ENCODE measurements around the gene AATK.

Gene AATK

GRCh38 chr17:81166033-81166492 is at the start of gene AATK:
Gene AATK, minus strand, starts transcription at chr17:81166221. Its CDS starts 229 bp downstream, at chr17:81165992.
- DNase-seq = no peak

DNA sequence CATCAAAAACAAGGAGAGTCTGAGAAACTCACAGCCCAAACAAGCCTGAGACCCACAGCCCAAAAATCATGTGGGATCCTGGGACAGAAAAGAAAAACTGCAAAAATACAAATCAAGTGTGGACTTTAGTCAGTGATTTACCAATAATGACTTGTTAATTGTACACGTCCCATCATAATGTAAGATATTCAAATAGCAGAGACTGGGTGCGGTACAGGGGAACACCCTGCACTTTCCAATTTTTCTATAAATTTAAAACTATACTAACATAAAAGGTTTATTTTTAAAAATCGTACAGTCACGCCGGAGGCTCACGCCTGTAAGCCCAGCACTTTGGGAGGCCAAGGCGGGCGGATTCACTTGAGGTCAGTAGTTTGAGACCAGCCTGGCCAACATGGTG is 48.0 kb upstream of the AATK start:
- DNase-seq = no peak

DNA sequence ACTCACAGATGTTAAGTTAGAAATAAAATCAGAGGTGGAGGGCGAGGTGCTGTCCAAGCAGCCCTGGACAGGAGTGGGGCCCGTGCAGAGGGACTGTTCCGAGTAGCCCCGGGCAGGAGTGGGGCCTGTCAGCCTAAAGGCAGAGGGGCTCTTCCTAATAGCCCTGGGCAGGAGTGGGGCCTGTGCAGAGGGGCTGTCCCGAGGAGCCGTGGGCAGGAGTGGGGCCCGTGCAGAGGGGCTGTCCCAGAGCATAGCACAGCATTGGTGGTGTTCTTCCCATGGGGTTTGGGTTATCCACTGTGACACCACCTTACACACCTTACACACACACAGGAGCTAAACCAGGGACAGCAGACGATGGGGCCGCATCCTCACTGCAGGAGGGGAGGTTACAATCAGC is 46.3 kb upstream of the AATK start:
- no peak for DNase-seq

DNA sequence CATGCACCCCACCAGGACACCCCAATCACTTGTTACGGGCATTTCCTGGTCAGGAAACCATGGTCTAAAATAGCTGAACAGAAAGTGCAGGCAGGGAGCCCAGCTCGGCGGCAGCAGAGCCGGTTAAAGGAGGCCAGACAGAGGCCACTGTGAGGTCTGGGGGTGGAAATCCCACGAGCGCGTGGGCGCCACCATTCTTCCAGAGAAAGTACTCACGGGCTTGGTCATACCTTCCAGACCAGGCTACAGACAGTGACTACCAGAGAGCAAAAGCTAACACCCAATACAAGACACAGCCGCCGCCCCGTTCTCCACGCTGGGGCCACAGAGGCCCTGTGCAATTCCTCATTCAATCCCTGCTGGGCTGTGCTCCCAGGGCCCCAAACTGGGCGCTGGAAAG is 44.8 kb upstream of the AATK start:
- DNase-seq = no peak

DNA sequence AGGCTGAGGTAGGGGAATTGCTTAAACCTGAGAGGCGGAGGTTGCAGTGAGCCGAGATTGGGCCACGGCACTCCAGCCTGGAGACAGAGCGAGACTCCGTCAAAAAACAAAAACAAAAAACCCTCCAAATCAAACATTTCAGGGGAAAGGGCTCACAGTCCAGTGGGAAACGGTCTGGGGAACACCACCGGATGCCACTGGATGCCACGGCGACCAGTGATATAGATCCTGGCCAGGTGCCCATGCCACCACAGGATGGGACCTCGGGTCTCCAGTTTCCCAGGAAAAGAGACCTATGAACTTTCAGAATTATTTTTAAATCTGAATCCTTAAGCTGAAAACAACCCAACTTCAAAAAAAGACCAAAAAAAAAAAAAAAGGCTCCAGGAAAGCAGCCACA is 44.4 kb upstream of the AATK start:
- DNase-seq = no peak

- no peak for DNase-seq
These were observed 43.1 kb upstream of the AATK start for GRCh38 chr17:81209141-81209540.

- no peak for DNase-seq
These were observed 42.6 kb upstream of the AATK start for GRCh38 chr17:81208651-81209050.

DNA sequence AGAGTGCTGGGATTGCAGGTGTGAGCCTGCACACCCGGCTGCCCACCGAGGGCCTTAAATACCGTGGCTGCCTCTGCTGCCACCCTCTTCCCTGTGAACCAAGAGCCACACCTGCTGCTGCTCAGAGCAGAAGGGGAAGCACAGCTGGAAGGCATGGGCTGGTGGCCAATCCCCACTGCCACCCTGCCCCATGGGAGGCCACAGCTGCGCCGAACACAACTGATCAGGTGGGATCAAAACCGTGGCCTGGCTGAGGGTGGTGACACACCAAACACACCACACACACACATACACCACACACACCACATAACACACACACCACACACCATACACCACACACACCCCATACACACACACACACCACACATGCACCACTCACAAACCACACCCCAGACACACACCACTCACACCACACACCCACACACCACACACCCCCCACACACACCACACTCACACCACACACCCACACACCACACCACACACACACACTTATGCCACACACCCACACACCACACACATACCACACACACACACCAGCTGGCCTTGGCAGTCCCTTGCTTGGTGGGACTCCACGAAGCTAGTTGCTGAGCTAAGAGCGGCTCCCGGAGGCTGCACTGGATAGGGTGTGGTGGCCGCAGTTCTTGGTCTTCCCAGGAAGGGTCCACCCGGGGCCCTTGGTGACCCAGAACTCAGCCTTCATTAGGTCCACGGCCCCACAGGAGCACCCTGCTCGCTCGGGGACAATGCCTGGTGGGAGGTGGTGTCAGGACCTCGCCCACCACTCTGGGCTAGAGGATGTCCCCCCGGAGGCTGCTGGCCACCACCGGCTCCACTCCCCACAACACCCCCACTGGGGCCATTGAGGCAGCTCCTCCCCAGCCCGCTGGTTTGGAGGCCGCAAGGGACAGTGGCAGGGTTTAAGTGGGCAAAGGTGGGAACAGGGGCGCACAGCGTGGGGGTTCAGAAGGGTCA is 41.9 kb upstream of the AATK start:
- no peak for DNase-seq

DNA sequence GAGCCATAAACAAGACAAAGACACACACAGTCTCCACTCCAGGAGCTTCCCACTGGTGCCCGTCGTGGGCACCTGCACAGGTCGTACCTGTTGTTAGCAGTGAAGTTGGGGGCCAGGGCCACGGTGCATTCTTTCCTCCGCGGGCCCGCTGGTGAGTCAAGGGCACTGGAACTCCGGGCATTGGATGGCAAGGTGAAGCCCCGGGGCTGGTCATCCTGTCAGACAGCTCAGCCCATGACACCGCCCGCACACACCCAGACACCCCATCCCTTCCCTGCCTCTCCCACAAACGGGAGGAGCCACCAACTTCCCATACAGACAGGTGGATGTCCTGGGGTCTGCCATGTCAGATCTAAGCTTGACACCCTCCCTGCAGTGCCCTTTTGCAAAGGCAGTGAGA is 40.6 kb upstream of the AATK start:
- no peak for DNase-seq

DNA sequence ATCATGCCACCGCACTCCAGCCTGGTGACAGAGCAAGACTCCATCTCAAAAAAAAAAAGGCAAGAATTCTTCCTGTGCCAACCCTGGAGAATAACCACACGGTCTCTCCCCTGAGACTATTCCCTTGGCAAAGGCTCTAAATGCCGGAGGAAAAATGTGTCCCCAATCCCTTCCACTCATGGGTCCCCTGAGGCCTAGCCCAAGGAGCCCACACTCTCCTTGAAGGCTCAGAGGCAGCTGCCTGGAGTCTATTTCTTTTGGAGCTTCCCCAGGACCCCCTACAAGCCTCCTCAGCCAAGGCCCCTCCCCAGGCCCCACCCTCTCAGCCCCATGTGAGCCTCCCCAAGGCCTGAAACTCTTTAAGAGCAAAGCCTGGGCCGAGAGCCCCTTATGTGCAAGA is 40.1 kb upstream of the AATK start:
- DNase-seq = no peak

DNA sequence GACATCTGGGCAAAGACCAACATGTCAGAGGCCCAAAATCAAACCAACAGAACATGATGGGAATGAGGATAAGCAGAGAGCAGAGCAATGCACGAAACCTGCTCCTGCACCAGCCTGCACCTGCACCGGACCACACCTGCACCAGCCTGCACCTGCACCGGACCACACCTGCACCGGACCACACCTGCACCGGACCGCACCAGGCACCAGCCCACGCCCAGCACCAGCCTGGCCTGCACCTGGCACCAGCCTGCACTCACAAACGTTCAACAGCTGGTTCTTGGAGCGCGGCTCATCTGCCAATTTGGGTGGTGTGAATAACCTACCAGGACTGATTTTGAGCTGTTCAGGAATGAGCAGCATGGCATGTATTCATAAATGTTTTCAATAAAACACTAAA is 38.6 kb upstream of the AATK start:
- no peak for DNase-seq

DNA sequence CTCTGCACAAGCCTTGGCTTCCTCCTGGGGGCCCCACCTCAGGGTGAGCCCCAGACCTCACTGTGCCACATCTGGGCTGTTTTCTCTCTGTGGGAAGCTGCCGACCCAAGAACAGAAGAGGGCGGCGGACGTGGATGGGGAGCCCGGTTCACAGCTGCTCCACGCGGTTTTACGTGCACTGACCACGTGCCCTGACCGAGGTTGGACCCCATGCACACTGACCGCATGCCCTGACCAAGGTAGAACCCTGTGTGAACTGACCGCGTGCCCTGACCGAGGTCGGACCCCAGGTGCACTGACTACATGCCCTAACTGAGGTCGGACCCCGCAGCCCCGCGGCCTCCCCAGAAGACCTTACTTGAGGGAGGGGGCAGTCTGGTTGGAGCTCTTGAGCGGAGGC is 37.1 kb upstream of the AATK start:
- DNase-seq = no peak

DNA sequence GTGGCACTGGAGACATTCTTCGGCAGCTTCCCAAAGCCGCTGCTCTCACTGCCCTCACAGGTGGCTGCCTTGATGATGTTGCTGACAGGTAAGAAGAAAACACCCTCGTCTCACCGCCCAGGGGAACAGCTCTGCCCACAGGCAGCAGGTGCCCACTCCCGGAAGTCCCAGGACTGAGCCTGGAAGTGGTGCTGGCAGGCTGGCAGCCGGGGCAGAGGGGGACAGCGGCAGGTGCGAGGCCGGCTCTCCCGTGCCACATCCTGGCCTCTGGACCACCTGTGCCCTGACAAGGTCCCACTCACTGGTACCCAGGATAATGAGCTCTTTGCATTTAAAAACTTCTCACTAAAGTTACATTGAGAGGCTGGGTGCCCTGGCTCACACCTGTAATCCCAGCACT is 36.3 kb upstream of the AATK start:
- DNase-seq = no peak

GRCh38 chr17:81200695-81201580 is 34.9 kb upstream of the AATK start:
- no peak for DNase-seq

DNA sequence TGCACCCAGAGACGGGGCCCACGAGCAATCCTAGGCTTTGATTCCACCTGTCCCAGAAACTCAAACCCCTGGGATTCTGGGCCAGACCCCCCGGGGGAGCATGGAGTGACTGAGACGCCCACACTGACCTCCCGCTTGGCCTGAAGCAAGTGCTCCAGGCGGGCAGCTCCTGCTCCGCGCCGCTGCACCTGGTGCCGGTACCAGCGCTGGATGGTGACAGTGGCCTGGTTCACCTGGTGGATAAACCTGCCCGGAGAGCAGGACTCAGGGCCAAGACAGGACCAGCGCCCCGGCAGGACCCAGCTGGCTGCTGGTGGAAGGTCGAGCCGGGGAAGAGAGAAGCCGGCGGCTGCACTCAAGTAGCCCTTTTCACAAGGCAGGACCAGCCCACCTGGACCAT is 34.2 kb upstream of the AATK start:
- no peak for DNase-seq

DNA sequence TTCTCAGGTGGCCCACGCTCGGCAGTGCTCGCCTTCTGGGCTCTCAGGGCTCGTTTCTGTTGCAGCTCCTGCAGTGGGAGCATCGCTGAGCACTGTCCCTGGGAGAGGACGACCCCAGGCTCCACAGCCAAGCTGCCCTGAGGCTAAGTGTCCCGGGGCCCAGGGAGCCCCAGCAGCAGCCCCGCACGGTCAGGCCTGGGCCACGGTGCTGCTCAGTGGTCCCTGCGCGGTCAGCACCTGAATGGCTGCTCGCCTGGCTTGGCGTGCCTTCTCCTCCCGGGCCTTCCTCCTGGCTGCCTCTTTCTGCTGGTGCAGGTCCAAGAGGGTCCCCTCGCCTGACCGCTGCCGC is 33.4 kb upstream of the AATK start:
- no peak for DNase-seq

- DNase-seq = no peak
These were observed 32.9 kb upstream of the AATK start for GRCh38 chr17:81198826-81199481.

DNA sequence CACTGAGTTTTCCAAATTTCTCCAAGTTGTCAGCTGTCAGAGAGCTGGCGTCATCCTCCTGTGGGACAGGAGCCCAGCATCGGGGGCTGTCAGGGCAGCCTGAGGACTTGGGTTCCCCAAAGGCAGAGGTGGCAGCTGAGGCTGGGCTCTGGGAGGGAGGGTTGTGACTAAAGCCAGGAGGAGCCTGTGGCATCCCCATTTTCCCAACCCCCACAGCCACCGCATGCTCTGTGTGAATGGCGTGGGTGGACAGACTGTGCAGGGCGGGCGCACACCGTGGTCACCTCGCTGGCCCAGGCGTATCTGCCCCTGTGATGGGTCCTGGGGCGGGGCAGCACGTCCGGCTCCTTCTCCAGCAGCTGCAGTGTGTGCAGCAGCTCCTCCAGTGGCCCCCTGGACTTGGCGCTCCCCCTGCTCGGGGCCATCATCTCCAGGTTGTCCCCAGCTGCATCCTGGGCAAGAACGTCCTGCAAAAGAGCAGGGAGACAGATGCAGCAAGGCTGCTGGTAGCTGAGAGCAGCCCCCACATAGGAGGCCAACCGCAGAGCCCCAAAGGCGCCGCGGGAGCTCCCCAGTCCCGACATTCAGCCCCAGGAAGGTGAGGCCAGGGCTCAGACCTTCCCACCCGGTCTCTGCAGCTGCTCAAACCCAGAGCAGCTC is 31.9 kb upstream of the AATK start:
- no peak for DNase-seq

DNA sequence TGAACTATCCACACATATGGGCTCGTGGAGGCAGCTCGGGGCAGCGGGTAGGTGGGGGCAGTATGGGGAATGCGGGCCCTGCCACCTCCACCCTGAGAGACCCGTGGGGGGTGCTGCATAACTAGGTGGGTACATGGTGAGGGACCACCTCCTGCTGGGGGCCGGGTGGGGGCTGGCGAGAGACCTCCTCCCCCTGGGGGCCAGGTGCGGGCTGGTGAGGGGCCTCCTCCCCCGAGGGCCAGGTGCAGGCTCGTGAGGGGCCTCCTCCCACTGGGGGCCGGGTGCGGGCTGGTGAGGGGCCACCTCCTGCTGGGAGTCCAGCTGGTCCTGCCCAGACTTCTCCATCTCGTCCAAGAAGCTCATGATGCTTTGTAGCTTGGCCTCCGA is 31.4 kb upstream of the AATK start:
- no peak for DNase-seq

- DNase-seq = no peak
These were observed 30.7 kb upstream of the AATK start for GRCh38 chr17:81196505-81197408.

- no peak for DNase-seq
These were observed 30.0 kb upstream of the AATK start for GRCh38 chr17:81195941-81196495.

Data from activated effector memory CD4-positive, alpha-beta T cell treated with anti-CD3 and anti-CD28 coated beads, Interleukin-2, amount 50 U/mL, for 16 hours (primary cell).